ENCODE results near the gene SEMA4C.

Gene SEMA4C

GRCh38 chr2:96899413-96899741, 29.5 kb upstream of the SEMA4C start:
- no peak overlapping the region for H2AFZ ChIP-seq (ENCODE audit: low read depth, low read length)
- H3K27ac ChIP-seq (ENCODE audit: low read length): no peak overlapping the region
- H3K4me3 ChIP-seq (ENCODE audit: low read length): no peak overlapping the region
- no peak overlapping the region for H3K9ac ChIP-seq (ENCODE audit: low read length)
- no peaks in the 10 kb centered on the region for H3K9me3 ChIP-seq (ENCODE audit: insufficient read depth, low read length)
- no peaks in the 10 kb centered on the region for H3K36me3 ChIP-seq (replicated peaks; ENCODE audit: low read depth, low read length)
- no peak for TF ChIP-seq CTCF (IDR thresholded peaks at IDR 0.05; ENCODE audit: low read depth, low read length)
- no peak for TF ChIP-seq EZH2phosphoT487 (IDR thresholded peaks at IDR 0.05; ENCODE audit: low read depth)
- H4K20me1 ChIP-seq (ENCODE audit: insufficient read depth, low read length): no peaks in the 10 kb centered on the region
- H3K4me2 ChIP-seq (ENCODE audit: low read length): no peak overlapping the region
- H3K4me1 ChIP-seq (ENCODE audit: low read length): no peaks in the 10 kb centered on the region
- H3K27me3 ChIP-seq (ENCODE audit: low read depth, low read length): no peaks in the 10 kb centered on the region
- no peaks in the 10 kb centered on the region for H3K79me2 ChIP-seq (ENCODE audit: low read length)

GRCh38 chr2:96898641-96899412, 28.9 kb upstream of the SEMA4C start:
- Histone ChIP-seq H4K20me1 (ENCODE audit: insufficient read depth, low read length) (no peaks in the 10 kb centered on the region), H3K4me2 (ENCODE audit: low read length) (no peak overlapping the region), H3K9ac (ENCODE audit: low read length) (no peak overlapping the region), H3K9me3 (ENCODE audit: insufficient read depth, low read length) (no peaks in the 10 kb centered on the region), H3K36me3 (replicated peaks; ENCODE audit: low read depth, low read length) (no peaks in the 10 kb centered on the region), H3K4me1 (ENCODE audit: low read length) (no peaks in the 10 kb centered on the region), H3K79me2 (ENCODE audit: low read length) (no peaks in the 10 kb centered on the region), H3K27me3 (ENCODE audit: low read depth, low read length) (no peaks in the 10 kb centered on the region), H2AFZ (ENCODE audit: low read depth, low read length) (no peak overlapping the region), H3K4me3 (ENCODE audit: low read length) (no peak overlapping the region), H3K27ac (ENCODE audit: low read length) (no peak overlapping the region)
- TF ChIP-seq EZH2phosphoT487 (IDR thresholded peaks at IDR 0.05; ENCODE audit: low read depth): no peak
- TF ChIP-seq CTCF (IDR thresholded peaks at IDR 0.05; ENCODE audit: low read depth, low read length): no peak

GRCh38 chr2:96898135-96898505, 28.2 kb upstream of the SEMA4C start:
- Histone ChIP-seq H3K36me3 (replicated peaks; ENCODE audit: low read depth, low read length) (no peaks in the 10 kb centered on the region), H3K9ac (ENCODE audit: low read length) (no peak overlapping the region), H3K9me3 (ENCODE audit: insufficient read depth, low read length) (no peaks in the 10 kb centered on the region), H3K27me3 (ENCODE audit: low read depth, low read length) (no peaks in the 10 kb centered on the region), H3K4me1 (ENCODE audit: low read length) (no peaks in the 10 kb centered on the region), H2AFZ (ENCODE audit: low read depth, low read length) (no peak overlapping the region), H4K20me1 (ENCODE audit: insufficient read depth, low read length) (no peaks in the 10 kb centered on the region), H3K4me3 (ENCODE audit: low read length) (no peak overlapping the region), H3K79me2 (ENCODE audit: low read length) (no peaks in the 10 kb centered on the region), H3K27ac (ENCODE audit: low read length) (no peak overlapping the region), H3K4me2 (ENCODE audit: low read length) (no peak overlapping the region)
- TF ChIP-seq CTCF (IDR thresholded peaks at IDR 0.05; ENCODE audit: low read depth, low read length) (no peak), EZH2phosphoT487 (IDR thresholded peaks at IDR 0.05; ENCODE audit: low read depth) (no peak)

- Histone ChIP-seq H3K9me3 (ENCODE audit: insufficient read depth, low read length) (no peaks in the 10 kb centered on the region), H3K4me1 (ENCODE audit: low read length) (no peaks in the 10 kb centered on the region), H4K20me1 (ENCODE audit: insufficient read depth, low read length) (no peaks in the 10 kb centered on the region), H2AFZ (ENCODE audit: low read depth, low read length) (no peak overlapping the region), H3K36me3 (replicated peaks; ENCODE audit: low read depth, low read length) (no peaks in the 10 kb centered on the region), H3K9ac (ENCODE audit: low read length) (no peak overlapping the region), H3K4me2 (ENCODE audit: low read length) (no peak overlapping the region), H3K27ac (ENCODE audit: low read length) (no peak overlapping the region), H3K4me3 (ENCODE audit: low read length) (no peak overlapping the region), H3K27me3 (ENCODE audit: low read depth, low read length) (no peaks in the 10 kb centered on the region), H3K79me2 (ENCODE audit: low read length) (no peaks in the 10 kb centered on the region)
- no peak for TF ChIP-seq CTCF (IDR thresholded peaks at IDR 0.05; ENCODE audit: low read depth, low read length)
- no peak for TF ChIP-seq EZH2phosphoT487 (IDR thresholded peaks at IDR 0.05; ENCODE audit: low read depth)
These were observed 27.7 kb upstream of the SEMA4C start for GRCh38 chr2:96897491-96898134.

All from OCI-LY3 (cell line).